Epithelial cell of proximal tubule (primary cell): ENCODE measurements around the gene SRSF1. TPM values are rescaled to one million over a fixed set of nuclear protein-coding genes. Genes with fewer than 3 reads are reported as not detected.
A peak's percentile ranks its signal among the peaks of the same experiment; 100 is the strongest.

Experiments used
- DNase-seq: peaks from one replicate; pipeline ENCODE4 v3.0.0-alpha.2; 2011; ENCODE audit warnings: low read depth
- H3K4me3 ChIP-seq: 2 replicates; pipeline ENCODE4 v1.5.1; 2011; ENCODE audit warnings: low read depth, mild to moderate bottlenecking, low read length
- CTCF ChIP-seq: conservative IDR thresholded peaks from 2 replicates; pipeline ENCODE4 v1.5.1; 2012; ENCODE audit warnings: low read depth, mild to moderate bottlenecking, low read length
- total RNA-seq: library from RNA; depleted of rRNA; stranded (reverse); fragments of >200 nt; gene quantifications from 2 replicates; pipeline ENCODE4 v1.2.3, GENCODE V29; 2015

The SRSF1 gene
- total RNA-seq, 1 donor from 2014 or later = 293 TPM

GRCh38 chr17:57995076-57995956, 11.7 kb downstream of the SRSF1 start:
- peak; percentile 77 for TF ChIP-seq CTCF
- no peak overlapping the region for H3K4me3 ChIP-seq
- no peak for DNase-seq

- H3K4me3 ChIP-seq = no peak overlapping the region
- TF ChIP-seq CTCF = no peak
- DNase-seq = no peak
These were observed 12.6 kb downstream of the SRSF1 start for GRCh38 chr17:57994436-57994835.

DNA sequence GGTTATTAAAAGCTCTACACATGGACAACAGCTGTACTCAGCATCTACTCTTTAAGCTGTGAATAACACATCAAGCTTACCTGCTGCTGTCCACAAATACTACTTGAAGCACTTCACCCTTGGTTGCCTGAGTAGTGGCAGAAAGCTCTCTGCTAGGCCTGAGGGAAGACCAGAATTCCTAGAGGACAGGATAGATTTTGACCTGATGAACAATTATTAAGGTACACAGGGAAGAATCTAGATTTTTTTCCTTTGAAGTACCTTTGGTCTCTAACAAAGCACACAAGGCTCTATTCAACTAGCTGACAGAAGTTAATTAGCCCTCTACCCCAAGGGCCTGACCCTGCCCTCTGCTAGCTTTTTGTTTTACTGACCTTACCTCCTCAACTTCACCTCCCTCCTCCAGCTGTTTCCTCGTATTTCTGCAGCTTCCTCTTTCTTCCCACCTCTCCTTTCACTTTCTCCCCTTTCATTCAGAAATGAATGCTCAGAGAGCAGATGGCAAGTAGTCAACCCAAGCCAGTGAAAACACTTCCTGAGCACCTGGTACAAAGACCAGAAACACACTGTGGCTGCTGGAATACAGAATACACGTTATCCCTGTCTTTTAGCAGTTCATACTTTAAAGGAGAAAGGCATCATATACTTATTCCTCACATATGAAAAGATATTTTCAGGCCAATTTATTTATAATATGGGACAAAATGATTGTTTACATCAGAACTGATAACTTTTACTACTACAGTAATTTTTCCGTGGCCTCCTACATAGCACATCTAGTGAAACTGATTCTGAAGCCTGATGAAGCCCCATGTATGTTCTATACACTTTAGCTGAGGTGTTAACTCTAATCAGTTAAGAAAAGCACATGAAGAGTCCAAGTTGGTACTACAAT, 13.3 kb downstream of the SRSF1 start:
- DNase-seq = no peak
- no peak overlapping the region for H3K4me3 ChIP-seq
- TF ChIP-seq CTCF = no peak

DNA sequence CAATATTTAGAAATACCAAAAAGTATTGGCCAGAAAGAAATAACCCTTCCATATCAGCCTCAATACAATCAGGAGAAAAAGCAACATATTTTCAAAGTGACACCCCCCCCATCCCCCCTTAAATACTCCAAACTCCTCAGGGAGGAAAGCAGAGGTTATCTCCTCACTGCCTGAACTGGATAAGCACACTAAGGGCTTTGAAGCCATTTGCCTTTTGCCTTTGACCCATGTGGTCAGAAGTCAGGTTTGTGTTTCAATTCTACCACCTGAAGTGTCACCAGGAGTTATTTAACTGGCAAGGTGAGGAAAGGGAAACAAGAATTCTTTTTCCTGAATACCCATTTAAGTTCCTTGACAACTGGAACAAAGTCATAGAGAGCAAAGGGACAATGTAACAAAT, 15.5 kb downstream of the SRSF1 start:
- DNase-seq = no peak
- H3K4me3 ChIP-seq = no peak overlapping the region
- TF ChIP-seq CTCF = no peak

DNA sequence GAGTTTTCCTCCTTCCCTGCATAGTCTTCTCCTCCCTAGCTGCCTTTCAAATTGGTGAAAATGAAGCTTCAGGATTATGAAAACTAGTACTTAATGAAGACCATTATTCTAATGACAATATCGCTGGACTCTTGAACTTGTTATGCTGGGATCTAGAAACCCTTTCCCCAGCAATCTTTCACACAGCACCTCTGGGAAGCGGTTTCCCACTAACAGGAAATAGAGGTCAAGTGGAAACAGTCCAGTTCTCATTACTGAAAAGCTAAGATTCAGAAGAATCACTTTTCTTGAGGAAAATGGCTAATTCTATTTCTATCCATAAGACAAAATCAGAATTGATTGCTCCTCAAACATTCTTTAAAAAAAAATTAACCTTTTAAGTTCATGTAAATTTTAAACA, 17.0 kb downstream of the SRSF1 start:
- no peak overlapping the region for H3K4me3 ChIP-seq
- no peak for DNase-seq
- TF ChIP-seq CTCF = no peak

- DNase-seq = no peak
- H3K4me3 ChIP-seq = peak overlapping the region; percentile 84
These were observed 18.5 kb downstream of the SRSF1 start for GRCh38 chr17:57988301-57989250.

More at GRCh38 chr17:57988301-57989250, 18.5 kb downstream of the SRSF1 start:
- TF ChIP-seq CTCF = peak; percentile 3
